AG20443 (cell line): ENCODE results near the gene CBR1.
"Not testable (repeated sequence)": the region's sequence is repeated elsewhere in the genome, so short reads cannot be mapped to it uniquely, and the experiment has no call there.

ENCODE experiments used
- DNase-seq: peaks from one replicate; pipeline ENCODE4 v3.0.0; 2012; ENCODE audit warnings: low spot score, mixed read lengths

The CBR1 gene

DNA sequence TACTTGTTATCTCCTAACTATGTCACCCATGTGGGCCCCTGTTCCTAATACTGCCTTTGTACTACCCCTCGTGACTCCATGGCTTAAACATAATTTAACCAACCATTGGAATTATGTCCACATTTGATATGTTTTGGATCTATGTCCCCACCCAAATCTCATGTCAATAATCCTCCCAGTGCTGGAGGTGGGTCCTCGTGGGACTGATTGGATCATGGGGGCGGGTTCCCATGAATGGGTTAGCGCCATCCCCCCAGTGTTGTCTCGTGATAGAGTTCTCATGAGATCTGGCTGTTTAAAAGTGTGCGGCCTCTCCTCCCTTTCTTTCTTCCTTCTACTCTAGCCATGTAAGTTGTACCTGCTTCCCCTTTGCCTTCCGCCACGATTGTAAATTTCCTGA is 9.8 kb downstream of the CBR1 start:
- no peak for DNase-seq

DNA sequence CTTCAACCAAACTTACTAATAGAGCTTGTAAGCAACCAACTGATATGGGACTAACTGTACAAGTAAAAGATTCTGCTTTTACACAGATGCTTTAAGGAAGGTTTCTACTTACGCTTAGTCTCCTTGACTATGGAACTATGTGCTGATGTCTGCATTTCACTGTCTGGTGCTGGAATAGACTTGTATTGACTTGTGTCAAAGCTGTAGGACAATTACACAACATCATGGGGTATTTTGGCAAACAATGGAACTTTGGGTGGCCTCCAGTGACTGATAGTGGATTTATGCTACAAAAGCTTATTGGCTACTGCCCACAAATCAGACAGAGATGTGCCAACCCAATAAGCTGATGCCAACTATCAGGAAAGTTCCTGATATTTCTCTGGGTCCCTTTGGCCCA is 10.6 kb downstream of the CBR1 start:
- no peak for DNase-seq

DNA sequence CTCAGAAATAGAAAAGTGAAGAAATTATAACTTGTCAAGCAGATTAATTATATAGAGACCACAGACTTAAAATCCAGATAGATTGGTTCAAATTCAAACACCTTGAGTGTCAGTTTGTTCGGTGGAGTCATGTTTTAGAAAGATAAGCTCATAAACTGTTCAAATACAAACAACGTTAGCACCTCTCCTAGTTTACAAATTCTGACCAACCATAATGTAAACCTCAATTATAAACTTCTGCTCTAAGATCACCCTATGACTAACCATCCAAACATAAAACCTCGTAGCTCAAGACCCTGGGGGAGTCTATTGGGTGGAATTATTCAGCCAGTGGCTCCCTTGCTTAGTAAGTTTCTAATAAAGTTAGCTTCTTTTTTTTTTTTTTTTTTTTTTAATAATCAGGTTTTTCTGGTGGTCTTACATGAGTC is 12.4 kb downstream of the CBR1 start:
- DNase-seq = no peak

DNA sequence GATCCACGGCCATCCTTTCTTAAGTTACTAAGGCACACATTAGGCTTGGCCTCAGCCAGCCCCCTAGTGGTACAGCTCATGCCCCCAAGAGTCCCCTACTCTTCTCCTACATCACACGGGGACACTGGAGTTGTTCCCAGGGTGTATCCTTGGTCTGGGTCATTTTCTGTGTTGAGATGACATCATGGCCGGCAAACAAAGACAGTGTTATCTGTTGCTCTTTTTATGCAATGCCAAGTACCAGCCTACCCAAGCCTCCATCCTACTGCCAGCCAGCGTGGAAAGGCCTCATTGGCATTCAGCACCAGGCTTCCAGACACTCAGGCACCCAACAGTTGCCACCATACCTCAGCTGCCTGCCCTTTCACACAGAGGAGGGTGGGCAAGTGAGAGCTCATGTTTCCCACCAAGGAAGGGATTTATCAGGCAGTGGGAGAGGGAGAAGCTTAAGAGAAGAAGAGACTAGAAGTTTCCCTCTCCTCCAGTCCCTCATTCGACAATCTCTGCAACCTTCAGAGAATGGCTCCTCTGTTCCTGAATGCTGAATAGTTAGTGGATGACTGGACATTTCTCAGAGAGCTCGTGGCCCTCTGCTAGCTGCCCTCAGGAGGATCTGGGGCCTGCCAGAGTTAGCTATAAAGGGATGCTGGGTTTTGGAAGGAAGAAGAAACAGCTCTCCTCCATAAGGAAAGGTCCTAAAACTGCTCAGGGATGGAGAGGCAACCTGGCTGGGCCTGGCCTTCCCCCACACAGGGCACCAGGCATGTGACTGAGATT is 17.7 kb downstream of the CBR1 start:
- no peak for DNase-seq

DNA sequence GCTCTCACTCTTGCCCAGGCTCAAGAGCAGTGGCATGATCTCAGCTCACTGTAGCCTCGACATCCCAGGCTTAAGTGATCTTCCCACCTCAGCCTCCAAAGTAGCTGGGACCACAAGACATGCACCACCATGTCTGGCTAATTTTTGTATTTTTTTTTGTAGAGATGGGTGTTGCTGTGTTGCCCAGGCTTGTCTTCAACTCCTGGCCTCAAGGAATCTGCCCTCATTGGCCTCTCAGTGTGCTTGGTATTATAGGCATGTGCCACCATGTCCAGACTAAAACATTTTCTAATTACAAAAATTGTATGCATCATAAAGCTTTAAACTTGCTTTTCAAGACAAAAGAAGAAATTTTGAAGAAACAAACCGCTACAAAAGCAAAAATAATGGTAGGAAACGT is 20.1 kb downstream of the CBR1 start:
- DNase-seq = no peak

DNA sequence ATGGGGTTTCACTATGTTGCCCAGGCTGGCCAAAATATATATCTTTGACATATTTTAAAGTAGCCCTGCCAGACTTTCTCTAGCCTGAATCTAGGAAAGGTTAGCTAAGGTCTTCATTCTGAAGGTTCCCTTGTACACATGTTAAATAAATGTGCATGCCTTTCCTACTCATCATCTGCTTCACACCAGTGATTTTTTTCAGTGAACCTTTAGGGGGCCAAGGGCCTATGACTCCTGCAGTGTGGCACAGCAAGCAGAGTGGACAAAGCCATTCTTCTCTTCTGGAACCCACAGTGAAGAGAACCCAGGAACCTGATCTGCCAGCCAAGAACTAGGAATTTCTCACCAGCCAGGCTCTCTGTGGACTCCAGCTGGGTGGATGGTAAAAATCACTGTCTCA is 22.9 kb downstream of the CBR1 start:
- no peak for DNase-seq

DNA sequence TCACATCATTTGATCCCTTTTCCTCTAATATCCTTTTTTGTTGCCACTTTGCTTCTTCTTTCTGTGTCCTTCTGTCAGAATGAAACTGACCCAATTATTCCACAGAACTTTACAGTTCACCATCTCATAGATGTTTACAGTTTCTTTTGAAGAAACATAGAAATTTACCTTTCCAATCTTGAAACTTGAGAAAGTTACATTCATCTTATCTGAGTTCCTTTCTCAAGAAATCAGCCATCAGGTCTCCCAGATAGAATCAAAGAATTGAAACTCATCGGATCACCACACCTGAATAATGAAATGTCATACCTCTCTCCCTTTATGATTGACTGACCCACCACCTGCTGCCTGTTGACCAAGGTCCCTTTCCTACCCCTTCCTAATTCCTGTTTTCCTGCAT is 23.7 kb downstream of the CBR1 start:
- no peak for DNase-seq

DNA sequence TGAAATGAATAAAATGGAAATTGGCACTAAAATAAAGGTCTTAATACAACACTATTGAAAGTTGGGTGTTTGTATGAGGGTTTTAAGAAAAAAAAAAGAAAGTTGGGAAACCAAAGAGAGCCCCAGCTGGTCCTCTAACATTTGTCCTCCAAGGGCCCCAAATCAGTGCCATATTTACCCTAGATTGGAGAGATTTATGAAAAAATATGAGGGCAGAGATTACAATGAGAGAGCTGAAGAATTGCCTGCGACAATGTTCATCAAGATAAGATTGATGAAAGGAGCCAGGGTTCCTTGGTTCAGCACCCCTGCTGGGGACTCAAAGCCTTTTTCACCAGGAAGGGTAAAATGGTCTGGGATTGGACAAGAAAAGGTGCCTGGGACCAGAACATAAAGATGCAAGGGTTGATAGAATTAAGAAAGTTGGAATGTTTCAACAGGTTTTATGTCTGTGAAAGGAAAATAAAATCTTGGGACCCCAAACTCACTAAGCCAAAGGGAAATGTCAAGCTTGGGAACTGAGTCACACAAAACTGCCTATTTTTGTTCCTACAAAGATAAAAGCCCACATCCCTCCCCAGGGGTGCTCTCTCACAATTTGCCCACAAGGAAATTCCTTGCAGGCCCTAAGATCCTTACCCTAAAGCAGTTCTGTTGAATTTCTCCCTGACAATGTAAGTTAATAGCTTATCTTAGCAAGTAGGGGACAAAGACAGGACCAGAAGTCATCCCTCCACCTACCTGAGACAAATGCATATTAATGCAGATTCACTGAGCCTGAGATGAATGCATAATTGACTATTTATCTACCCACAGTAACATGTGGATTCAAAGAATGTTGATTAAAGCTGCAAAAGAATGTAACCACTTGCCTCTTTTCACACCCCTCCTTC is 26.8 kb downstream of the CBR1 start:
- no peak for DNase-seq

DNA sequence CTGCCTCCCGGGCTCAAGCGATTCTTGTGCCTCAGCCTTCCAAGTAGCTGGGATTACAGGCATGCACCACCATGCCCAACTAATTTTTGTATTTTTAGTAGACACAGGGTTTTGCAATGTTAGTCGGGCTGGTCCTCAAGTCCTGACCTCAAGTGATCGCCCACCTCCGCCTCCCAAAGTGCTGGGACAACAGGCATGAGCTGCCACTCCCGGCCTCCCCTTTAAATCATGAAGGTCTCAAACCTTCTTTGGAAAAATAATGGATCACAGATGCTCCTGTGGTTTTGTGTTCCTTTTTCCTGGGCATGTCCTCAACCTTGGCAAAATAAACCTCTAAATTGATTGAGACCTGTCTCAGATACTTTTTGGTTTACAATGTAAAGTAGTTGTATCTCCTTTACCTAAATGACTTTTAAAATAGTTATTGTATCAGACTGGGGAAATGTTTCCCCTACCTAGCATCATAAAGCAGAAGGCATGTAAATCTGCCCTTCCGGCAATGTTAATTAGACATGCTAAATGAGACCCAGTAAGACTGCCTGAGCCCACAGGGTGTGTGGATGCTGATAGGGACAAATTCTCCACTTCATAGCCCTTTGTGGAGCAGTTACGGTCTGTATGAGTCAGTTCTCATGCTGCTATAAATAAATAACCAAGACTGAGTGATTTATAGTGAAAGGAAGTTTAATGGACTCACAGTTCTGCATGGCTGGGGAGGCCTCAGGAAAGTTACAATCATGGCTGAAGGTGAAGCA is 27.8 kb downstream of the CBR1 start:
- no peak for DNase-seq

DNA sequence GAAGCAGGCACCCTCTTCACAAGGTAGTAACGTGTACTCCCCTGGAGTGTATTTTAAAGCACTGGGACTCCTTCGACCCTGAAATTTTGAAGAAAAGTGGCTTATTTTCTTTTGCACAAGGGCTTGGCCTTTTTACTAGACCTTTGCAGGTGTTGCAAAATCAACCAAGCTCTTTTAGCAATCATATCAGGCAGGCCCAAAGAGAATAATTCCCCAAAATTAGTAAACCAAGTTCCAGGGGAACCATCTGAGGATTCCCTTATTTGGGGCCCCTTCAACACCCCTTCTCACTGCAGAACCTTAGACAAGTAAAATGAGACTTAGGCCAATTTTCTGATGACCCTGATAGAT is 28.3 kb downstream of the CBR1 start:
- no peak for DNase-seq

DNA sequence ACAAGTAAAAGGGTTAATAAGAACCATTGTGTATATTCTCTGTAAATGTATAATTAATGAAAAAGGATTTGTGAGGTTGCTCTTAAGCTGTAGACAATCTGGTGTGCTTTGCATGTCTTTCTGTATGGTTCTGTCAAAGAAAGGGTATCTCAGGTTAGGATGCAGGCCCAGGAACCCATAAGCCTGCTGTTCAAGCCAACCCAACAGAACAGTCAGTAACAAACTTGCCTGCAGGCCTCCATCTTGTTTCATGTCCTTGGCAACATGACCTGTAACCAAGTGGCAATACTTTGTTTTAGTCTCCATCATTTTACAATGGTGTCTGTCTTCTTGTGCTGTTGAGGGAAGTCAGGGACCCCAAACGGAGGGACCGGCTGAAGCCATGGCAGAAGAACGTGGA is 29.2 kb downstream of the CBR1 start:
- DNase-seq = no peak

DNA sequence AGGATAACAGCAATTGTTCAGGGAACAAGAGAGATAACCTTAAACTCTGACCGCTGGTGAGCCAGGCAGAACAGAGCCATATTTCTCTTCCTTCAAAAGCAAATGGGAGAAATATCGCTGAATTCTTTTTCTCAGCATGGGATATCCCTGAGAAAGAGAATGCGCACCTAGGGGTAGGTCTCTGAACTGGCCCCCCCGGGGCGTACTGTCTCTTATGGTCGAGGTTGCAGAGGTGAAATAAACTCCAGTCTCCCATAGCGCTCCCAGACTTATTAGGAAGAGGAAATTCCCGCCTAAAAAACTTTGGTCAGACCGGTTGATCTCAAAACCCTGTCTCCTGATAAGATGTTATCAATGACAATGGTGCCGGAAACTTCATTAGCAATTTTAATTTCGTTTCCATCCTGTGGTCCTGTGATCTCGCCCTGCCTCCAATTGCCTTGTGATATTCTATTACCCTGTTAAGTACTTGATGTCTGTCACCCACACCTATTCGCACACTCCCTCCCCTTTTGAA is 29.9 kb downstream of the CBR1 start:
- DNase-seq = not testable (repeated sequence)

DNA sequence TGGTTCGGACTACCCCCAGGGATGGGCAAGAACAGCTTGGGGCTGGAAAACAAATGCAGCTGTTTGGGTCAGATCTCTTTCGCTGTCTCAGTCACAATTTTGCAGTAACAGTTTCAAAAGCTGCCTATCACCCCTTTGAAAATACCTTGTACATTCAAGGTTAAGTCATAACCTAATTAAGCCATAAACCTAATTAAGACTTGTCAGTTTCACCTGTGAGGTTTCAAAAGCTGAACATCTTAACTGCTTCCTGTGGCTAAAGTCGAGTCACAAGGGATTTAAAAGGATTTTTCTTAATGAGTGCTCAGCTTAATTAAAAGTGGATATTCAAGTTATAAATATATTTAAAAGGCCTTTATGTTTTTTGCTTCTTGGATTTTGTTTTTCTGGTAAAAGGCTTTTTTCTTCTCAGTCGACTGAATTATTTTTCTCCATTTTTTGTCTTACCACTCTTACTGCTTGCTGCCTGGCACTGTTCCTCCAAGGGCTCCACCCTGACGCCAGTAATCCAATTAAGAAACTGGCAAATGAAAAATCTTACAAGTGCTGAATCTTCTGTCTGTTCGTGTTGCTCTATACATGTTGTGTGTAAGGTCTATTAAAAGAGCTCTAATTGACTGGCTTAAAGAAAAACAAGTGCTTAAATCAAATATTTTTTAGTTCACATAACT is 31.3 kb downstream of the CBR1 start:
- no peak for DNase-seq

DNA sequence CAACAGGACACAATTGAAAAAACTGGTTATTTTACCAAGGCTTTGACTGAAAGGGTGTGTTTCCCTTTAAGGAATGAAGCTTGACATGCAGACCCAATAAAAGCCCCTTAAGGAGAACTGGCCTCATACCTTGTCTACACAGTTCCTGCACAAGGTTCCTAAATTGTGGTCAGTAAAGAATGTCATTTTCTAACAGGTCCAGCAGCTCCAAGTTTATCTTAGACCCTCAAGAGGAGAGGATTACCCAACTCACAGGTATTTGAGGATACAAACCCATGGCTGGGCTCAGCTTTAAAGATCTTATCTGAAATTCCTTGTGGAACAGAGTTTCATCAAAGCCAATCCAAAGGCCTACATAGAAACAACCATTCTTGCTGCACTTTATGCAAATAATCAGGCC is 33.6 kb downstream of the CBR1 start:
- DNase-seq = no peak

DNA sequence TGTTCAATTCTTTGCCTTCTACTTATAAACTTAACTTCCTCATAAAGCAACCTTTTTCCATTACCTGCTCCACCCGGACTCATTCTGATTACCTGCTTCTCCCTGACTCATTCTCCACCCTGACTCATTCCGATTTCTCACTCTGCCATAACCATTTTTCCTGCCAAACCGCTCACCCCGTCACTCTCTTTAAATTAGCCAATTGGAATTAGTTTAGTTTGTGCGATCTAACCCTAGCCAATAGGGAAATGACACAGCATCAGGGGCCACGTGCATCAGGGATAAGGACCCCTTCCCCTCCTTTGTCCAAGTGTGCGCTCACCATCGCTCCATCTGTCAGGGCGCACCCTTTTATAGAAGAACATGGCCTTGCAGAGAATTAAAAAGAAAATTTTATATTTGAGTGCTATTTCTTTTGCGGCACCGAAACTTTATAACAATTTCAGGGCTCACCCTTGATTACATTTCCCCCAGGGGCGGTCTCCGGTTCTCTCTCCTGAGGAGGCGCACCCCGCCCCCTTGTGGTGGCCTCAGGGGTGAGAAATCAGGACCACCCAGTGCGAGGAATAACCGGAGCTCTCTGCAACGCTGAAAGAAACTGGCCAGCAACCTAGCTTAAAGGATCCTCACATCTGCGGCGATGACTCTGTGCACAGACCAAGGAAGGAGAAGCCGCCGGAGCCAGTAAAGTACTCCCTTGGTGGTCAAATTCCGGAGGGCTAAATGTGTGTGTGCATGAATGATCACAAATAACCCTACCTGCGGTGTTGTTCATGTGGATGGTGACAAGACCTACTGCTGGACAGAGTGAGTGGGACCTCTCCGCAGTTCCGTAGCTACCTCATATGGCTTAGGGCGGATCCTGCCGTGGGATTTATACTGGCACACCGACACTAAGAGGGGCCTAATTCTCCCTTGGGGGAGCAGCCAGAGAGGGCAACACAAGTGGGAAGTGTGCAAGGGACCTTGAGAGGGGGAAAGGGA is 34.8 kb downstream of the CBR1 start:
- no peak for DNase-seq

DNA sequence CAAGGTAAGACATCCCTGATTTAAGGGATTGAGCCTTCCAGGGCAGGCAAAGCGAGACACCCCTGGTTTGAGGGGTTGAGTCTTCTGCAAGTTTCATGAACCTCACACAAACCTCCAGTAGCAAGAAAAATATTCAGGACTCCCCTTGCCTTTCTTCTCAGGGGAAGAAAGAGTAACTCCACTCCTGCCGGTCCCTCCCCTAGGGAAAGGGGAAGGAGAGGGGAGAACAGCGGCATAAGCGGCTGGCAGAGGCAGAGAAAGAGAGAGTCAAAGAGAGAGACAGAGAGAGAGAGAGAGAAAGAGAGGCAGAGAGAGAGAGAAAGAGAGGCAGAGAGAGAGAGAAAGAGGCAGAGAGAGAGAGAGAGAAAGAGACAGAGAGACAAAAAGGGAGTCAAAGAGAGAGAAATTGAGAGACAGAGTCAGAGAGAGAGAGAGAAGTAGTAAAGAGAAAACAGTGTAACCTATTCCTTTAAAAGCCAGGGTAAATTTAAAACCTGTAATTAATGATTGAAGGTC is 35.6 kb downstream of the CBR1 start:
- no peak for DNase-seq

DNA sequence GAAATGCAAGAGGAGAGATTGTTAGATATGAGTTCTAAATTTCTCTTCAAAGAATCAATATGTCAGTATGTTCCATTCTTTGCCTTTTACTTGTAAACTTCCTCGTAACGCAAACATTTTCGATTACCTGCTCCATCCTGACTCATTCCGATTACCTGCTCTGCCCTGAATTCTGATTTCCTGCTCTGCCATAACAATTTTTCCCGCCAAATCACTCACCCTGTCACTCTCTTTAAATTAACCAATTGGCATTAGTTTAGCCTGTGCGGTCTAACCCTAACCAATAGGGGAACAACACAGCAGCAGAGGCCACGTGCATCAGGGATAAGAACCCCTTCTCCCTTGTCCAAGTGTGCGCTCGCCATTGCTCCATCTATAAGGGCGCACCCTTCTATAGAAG is 40.0 kb downstream of the CBR1 start:
- DNase-seq = no peak

DNA sequence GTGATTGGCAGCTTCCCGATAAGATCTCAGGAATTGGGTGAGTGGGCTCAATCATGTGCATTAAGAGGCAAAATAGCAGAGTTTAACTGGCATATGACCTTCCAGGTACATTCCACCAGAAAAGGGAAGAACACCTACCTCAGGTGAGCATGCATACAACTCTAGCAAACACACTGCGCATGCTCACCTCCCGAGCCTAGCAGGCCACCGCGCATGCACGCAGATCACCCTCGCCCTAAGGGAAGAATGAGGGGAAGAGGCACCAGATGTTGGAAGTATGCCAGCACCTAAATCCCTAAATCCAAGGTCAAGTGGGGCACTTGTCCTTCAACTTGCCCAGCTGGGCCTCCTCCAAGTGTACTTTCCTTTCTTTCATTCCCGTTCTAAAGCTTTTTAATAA is 41.4 kb downstream of the CBR1 start:
- DNase-seq = no peak

DNA sequence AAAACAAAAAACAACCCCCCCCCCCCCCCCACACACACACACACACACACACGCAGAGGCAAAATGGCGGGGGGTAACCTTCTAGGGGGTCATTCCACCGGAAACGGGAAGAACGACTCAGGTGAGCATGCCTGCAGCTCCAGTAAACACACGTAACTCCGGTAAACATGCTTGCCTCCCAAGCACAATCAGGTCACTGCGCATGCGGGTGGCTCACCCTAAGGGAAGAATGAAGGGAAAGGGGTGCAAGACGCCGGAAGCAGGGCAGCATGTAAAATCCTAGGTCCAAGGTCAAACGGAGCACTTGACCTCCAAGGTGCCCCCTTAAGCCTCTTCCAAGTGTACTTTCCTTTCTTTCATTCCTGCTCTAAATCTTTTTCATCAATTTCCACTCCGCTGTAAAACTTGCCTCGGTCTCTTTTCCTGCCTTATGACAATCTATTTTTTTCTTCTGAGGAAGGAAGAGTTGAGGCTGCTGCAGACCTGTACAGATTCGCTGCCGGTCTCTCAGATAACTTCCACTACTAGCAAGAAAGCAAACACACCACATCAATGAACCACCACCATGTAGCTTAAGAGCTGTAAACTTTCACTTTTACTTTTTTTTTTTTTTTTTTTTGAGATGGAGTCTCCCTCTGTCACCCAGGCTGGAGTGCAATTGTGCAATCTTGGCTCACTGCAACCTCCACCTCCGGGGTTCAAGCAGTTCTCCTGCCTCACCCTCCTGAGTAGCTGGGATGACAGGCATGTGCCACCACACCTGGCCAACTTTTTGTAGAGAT is 44.0 kb downstream of the CBR1 start:
- DNase-seq = no peak
